Muscle of back (tissue), 11 donors: ENCODE measurements around the gene ST6GALNAC1. TPM values are rescaled to one million over a fixed set of nuclear protein-coding genes. Genes with fewer than 3 reads are reported as not detected.

Experiments used
- DNase-seq, 3 donors: peaks; one replicate each; pipeline versions ENCODE4 v3.0.0 to v3.0.0-alpha.2; 2013
- polyA plus RNA-seq, 10 donors: library from polyadenylated mRNA; unstranded; fragments of 120-200 nt; gene quantifications; one replicate each; pipeline ENCODE4 v1.2.1, GENCODE V29; 2013; ENCODE audit not compliant: insufficient read length in 10 of 10

ST6GALNAC1 gene
- polyA plus RNA-seq, 10 donors: 0.25 to 1.3 (median 0.60) TPM

GRCh38 chr17:76676629-76677028 is 33.1 kb upstream of the ST6GALNAC1 start:
- no peak for DNase-seq

GRCh38 chr17:76675648-76676047 is 32.1 kb upstream of the ST6GALNAC1 start:
- DNase-seq: no peak

- DNase-seq: no peak
These were observed 31.0 kb upstream of the ST6GALNAC1 start for GRCh38 chr17:76674600-76674999.

GRCh38 chr17:76673729-76674128 is 30.2 kb upstream of the ST6GALNAC1 start:
- no peak for DNase-seq

GRCh38 chr17:76672892-76673291 is 29.3 kb upstream of the ST6GALNAC1 start:
- DNase-seq: no peak

- DNase-seq: no peak
These were observed 28.8 kb upstream of the ST6GALNAC1 start for GRCh38 chr17:76672270-76672851.

GRCh38 chr17:76671912-76672262 is 28.3 kb upstream of the ST6GALNAC1 start:
- DNase-seq: no peak

- DNase-seq: peak; percentile 100
These were observed 27.8 kb upstream of the ST6GALNAC1 start for GRCh38 chr17:76671123-76671911.

- no peak for DNase-seq
These were observed 27.2 kb upstream of the ST6GALNAC1 start for GRCh38 chr17:76670718-76671122.

- DNase-seq: no peak
These were observed 26.6 kb upstream of the ST6GALNAC1 start for GRCh38 chr17:76670020-76670717.

- DNase-seq: no peak
These were observed 24.4 kb upstream of the ST6GALNAC1 start for GRCh38 chr17:76667786-76668453.

- no peak for DNase-seq
These were observed 23.9 kb upstream of the ST6GALNAC1 start for GRCh38 chr17:76667491-76667755.

- DNase-seq: no peak
These were observed 17.1 kb upstream of the ST6GALNAC1 start for GRCh38 chr17:76660656-76661042.

- DNase-seq: no peak
These were observed 16.5 kb upstream of the ST6GALNAC1 start for GRCh38 chr17:76659928-76660655.

- DNase-seq: no peak
These were observed 14.7 kb upstream of the ST6GALNAC1 start for GRCh38 chr17:76658242-76658662.

- DNase-seq: no peak
These were observed 14.1 kb upstream of the ST6GALNAC1 start for GRCh38 chr17:76657505-76658241.

GRCh38 chr17:76654408-76654807 is 10.9 kb upstream of the ST6GALNAC1 start:
- no peak for DNase-seq

- no peak for DNase-seq
These were observed 6.9 kb upstream of the ST6GALNAC1 start for GRCh38 chr17:76650504-76650903.

- DNase-seq: no peak
These were observed 3.2 kb upstream of the ST6GALNAC1 start for GRCh38 chr17:76646712-76647111.

- DNase-seq: no peak
These were observed 1.9 kb upstream of the ST6GALNAC1 start for GRCh38 chr17:76645481-76645880.

GRCh38 chr17:76644995-76645394 is 1.4 kb upstream of the ST6GALNAC1 start:
- DNase-seq: no peak
